Endothelial cell (in vitro differentiated cells): Measurements from ENCODE around the gene IFRD2. TPM values are rescaled to one million over a fixed set of nuclear protein-coding genes. Genes with fewer than 3 reads are reported as not detected.

Experiments
- DNase-seq: peaks from one replicate; pipeline ENCODE4 v3.0.0; 2021; ENCODE audit warnings: low spot score
- H3K27ac Mint-ChIP-seq: one replicate; pipeline ENCODE4 v1.8.0; 2021; ENCODE audit warnings: mixed read lengths, inconsistent platforms; ENCODE audit not compliant: unreplicated experiment
- H3K27me3 Mint-ChIP-seq: one replicate; pipeline ENCODE4 v1.8.0; 2021; ENCODE audit warnings: mild to moderate bottlenecking, moderate library complexity, mixed read lengths, inconsistent platforms; ENCODE audit not compliant: unreplicated experiment
- H3K36me3 Mint-ChIP-seq: one replicate; pipeline ENCODE4 v1.8.0; 2021; ENCODE audit warnings: mild to moderate bottlenecking, low read depth, mixed read lengths, inconsistent platforms; ENCODE audit not compliant: unreplicated experiment
- H3K4me1 Mint-ChIP-seq: one replicate; pipeline ENCODE4 v1.8.0; 2021; ENCODE audit warnings: mild to moderate bottlenecking, mixed read lengths, inconsistent platforms; ENCODE audit not compliant: unreplicated experiment
- H3K4me3 Mint-ChIP-seq: one replicate; pipeline ENCODE4 v1.8.0; 2021; ENCODE audit warnings: mild to moderate bottlenecking, mixed read lengths, inconsistent platforms; ENCODE audit not compliant: unreplicated experiment
- H3K9me3 Mint-ChIP-seq: one replicate; pipeline ENCODE4 v1.8.0; 2021; ENCODE audit warnings: mixed read lengths, inconsistent platforms; ENCODE audit not compliant: unreplicated experiment
- CTCF ChIP-seq: fragments of 200-600 bp; sonication (generic); IDR thresholded peaks from one replicate; pipeline ENCODE4 v1.5.0; 2021; ENCODE audit warnings: antibody characterized with exemption; ENCODE audit not compliant: unreplicated experiment
- total RNA-seq: library from RNA; stranded (reverse); fragmentation: NEBNext Ultra II Directional; extraction: Animal tissue kit (Norgen Biotek cat#: 25700); gene quantifications from one replicate; pipeline ENCODE4 v1.2.1, GENCODE V29; 2021; ENCODE audit not compliant: unreplicated experiment

The IFRD2 gene
- total RNA-seq, 1 donor from 2014 or later = 43.2 TPM

DNA sequence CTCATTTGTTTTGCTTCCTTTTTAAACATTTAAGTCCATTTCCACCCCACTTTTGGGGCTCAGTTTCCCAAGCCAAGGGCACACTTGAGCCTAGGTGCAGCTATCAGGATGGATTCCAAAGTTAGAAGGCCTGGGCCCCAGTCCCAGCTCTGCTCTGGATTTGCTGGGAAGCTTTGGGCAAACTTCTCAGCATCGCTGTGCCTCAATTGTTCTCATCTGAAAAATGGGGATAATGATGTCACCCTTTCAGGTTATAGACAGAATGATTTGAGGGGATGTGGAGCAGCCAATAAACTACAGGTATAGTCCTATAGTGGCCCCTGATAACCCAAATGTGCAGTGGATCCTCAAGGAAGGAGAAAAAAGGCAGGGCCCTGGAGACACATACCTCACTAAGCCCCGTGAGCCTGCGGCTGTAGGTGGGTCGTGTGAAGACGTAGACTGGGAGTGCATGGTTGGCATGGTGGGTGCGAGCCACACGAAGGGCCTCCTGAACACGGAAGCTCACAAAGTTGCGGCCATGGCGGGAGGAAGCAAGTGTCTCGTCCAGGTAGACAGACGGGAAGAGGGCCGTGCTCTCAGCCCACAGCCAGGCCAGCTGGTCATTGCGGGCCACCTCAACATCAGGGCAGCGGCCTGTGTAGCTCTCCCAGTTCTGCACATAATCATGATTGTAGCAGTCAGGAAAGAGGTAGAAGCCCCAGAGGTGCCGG lies 27.1 kb upstream of the IFRD2 start:
- Mint-ChIP-seq H3K4me1 (peaks cover 49% of the 10 kb centered on the region), H3K9me3 (no peaks in the 10 kb centered on the region), H3K27me3 (peaks cover 26% of the 10 kb centered on the region), H3K27ac (peak overlapping the region; percentile 50), H3K36me3 (peaks cover 36% of the 10 kb centered on the region), H3K4me3 (peak overlapping the region; percentile 96)
- no peak for DNase-seq
- TF ChIP-seq CTCF = no peak

DNA sequence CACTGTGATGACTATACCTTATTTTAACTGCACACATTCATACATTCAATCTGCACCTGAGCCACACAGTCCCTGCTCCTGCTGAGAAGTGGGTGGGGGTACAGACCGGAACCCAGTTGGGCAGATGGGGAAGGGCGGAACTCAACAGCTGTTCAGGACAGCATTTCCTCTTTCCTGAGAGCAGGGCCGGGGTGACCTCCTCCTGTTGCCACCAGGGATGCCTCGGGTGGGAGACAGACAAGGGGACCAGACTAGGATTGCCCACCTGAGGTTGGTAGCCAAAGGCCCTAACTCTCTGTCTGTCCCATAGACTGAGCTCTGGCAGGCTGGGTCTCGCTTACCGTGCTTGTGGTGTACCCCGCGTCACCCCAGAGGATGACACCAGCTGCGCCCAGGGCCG lies 26.4 kb upstream of the IFRD2 start:
- Mint-ChIP-seq H3K4me1 (peaks cover 46% of the 10 kb centered on the region), H3K36me3 (peaks cover 42% of the 10 kb centered on the region), H3K27me3 (peaks cover 26% of the 10 kb centered on the region), H3K27ac (peak overlapping the region; percentile 70), H3K9me3 (no peaks in the 10 kb centered on the region), H3K4me3 (peak overlapping the region; percentile 96)
- DNase-seq = no peak
- TF ChIP-seq CTCF = no peak

DNA sequence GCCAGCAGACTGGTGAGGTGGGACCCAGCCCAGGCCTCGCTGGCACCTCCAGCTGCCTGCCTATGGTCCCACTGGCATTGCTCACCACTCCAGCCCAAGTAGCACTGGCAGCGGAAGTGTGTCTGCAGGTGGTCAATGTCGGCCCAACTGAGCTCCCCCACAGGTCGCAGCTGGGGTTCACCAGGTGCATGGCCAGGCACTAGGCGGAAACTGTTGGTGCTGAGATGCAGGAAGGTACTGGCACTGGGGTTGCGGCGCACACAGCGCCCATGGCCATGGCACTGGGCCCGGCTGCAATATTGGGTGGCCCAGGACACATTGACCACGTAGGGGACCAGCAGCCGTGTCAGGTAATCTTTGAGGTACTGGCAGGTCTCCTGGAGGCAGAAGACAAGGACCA lies 25.9 kb upstream of the IFRD2 start:
- H3K4me3 Mint-ChIP-seq = peak overlapping the region; percentile 96
- TF ChIP-seq CTCF = no peak
- peaks cover 43% of the 10 kb centered on the region for H3K4me1 Mint-ChIP-seq
- H3K27me3 Mint-ChIP-seq = peaks cover 24% of the 10 kb centered on the region
- H3K36me3 Mint-ChIP-seq = peaks cover 44% of the 10 kb centered on the region
- H3K9me3 Mint-ChIP-seq = no peaks in the 10 kb centered on the region
- H3K27ac Mint-ChIP-seq = peak overlapping the region; percentile 70
- DNase-seq = no peak

- no peak overlapping the region for H3K4me3 Mint-ChIP-seq
- H3K27ac Mint-ChIP-seq = no peak overlapping the region
- peaks cover 22% of the 10 kb centered on the region for H3K27me3 Mint-ChIP-seq
- no peaks in the 10 kb centered on the region for H3K9me3 Mint-ChIP-seq
- H3K36me3 Mint-ChIP-seq = peaks cover 44% of the 10 kb centered on the region
- peaks cover 41% of the 10 kb centered on the region for H3K4me1 Mint-ChIP-seq
- TF ChIP-seq CTCF = no peak
- DNase-seq = no peak
These were observed 25.1 kb upstream of the IFRD2 start for GRCh38 chr3:50317300-50317699.

DNA sequence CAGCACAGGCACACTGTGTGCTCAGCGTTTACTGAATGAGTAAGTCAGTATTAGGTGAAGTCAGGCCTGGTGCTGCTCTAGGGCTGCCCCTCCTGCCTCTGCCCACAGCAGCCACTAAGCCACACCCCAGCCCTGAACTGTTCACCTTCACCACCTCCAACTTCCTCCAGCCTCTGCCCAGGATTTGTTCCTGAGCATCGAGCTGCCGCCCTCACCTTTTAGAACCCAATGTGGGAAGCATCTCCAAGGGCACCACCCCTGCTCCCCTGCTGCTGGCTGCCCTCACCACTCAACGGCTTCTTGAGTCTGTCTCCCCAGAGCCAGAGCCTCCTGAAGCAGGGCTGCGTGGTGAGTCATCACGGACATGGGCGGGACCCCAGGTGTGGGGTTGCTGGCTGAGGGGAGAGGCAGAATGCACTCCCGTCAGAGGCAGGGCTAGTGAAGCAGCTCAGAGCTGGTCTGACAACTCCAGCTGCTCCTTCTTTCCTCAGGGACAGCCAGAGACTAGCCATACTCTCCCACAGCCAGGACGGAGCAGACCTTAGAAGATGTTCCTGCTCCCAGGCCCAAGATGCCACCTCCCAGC lies 24.5 kb upstream of the IFRD2 start:
- Mint-ChIP-seq H3K27ac (no peak overlapping the region), H3K27me3 (peaks cover 22% of the 10 kb centered on the region), H3K4me3 (peak overlapping the region; percentile 32), H3K9me3 (no peaks in the 10 kb centered on the region), H3K4me1 (peaks cover 41% of the 10 kb centered on the region), H3K36me3 (peaks cover 44% of the 10 kb centered on the region)
- DNase-seq = no peak
- TF ChIP-seq CTCF = no peak
